ENCODE data around the gene KLHL14. TPM values are rescaled to one million over a fixed set of nuclear protein-coding genes. Genes with fewer than 3 reads are reported as not detected.
A peak's percentile ranks its signal among the peaks of the same experiment; 100 is the strongest.

KLHL14 gene
- total and polyA plus RNA-seq, 2 of the 13 experiments (the other 11 are each of a cell fraction or from before 2014, with no cell fraction given): 16.0 to 41.8 TPM

DNA sequence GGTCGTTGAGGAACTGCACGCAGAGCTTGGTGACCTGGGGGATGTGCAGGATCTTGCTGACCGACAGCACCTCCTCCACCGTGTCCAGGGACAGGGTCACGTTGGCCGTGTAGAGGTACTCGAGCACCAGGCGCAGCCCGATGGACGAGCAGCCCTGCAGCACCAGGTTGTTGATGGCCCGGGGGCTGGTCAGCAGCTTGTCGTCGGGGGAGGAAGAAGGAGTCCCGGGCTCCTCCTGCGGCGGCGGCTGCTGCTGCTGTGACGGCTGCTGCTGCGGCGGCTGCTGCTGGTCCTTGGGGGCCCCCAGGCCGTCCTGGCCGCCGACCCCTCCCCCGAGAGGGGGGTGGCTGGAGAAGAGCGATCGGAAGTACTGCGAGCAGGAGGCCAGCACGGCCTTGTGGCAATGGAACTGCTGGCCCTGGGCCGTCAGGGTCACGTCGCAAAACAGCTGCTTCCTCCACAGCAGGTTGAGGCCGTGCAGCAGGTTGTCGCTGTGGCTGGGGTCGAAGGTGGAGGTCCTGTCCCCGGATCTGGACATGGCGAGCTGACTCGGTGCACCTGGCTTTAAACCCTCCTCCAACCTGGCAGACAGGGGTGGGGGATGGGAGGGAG is 2.7 kb downstream of the KLHL14 start (continued):
- TF ChIP-seq, protein P1, sequence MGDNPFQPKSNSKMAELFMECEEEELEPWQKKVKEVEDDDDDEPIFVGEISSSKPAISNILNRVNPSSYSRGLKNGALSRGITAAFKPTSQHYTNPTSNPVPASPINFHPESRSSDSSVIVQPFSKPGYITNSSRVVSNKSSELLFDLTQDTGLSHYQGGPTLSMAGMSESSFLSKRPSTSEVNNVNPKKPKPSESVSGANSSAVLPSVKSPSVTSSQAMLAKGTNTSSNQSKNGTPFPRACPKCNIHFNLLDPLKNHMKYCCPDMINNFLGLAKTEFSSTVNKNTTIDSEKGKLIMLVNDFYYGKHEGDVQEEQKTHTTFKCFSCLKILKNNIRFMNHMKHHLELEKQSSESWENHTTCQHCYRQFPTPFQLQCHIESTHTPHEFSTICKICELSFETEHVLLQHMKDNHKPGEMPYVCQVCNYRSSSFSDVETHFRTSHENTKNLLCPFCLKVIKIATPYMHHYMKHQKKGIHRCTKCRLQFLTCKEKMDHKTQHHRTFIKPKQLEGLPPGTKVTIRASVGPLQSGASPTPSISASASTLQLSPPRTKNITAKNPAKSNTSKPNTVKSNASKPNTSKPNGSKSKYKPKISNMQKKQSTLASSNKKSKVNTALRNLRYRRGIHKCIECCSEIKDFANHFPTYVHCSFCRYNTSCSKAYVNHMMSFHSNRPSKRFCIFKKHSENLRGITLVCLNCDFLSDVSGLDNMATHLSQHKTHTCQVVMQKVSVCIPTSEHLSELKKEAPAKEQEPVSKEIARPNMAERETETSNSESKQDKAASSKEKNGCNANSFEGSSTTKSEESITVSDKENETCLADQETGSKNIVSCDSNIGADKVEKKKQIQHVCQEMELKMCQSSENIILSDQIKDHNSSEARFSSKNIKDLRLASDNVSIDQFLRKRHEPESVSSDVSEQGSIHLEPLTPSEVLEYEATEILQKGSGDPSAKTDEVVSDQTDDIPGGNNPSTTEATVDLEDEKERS (CRISPR knock-in tag; IDR thresholded peaks at IDR 0.05): no peak; the same call in 1 of the 2 replicates
- TF ChIP-seq, protein P2, sequence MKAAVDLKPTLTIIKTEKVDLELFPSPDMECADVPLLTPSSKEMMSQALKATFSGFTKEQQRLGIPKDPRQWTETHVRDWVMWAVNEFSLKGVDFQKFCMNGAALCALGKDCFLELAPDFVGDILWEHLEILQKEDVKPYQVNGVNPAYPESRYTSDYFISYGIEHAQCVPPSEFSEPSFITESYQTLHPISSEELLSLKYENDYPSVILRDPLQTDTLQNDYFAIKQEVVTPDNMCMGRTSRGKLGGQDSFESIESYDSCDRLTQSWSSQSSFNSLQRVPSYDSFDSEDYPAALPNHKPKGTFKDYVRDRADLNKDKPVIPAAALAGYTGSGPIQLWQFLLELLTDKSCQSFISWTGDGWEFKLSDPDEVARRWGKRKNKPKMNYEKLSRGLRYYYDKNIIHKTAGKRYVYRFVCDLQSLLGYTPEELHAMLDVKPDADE (CRISPR knock-in tag; IDR thresholded peaks at IDR 0.05): no peak
- TF ChIP-seq, protein P3, sequence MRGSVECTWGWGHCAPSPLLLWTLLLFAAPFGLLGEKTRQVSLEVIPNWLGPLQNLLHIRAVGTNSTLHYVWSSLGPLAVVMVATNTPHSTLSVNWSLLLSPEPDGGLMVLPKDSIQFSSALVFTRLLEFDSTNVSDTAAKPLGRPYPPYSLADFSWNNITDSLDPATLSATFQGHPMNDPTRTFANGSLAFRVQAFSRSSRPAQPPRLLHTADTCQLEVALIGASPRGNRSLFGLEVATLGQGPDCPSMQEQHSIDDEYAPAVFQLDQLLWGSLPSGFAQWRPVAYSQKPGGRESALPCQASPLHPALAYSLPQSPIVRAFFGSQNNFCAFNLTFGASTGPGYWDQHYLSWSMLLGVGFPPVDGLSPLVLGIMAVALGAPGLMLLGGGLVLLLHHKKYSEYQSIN (CRISPR knock-in tag; IDR thresholded peaks at IDR 0.05; ENCODE audit: borderline replicate concordance): no peak
- no peak for TF ChIP-seq PHF5A (CRISPR knock-in tag; IDR thresholded peaks at IDR 0.05; ENCODE audit: low read depth, unreplicated experiment)
- no peak for TF ChIP-seq NONO (IDR thresholded peaks at IDR 0.05)
- peak; percentile 68; the same call in 1 of the 2 replicates for TF ChIP-seq NONO (CRISPR knock-in tag; conservative IDR thresholded peaks at IDR 0.05)
- TF ChIP-seq ZNF660 (CRISPR knock-in tag; IDR thresholded peaks at IDR 0.05; ENCODE audit: borderline replicate concordance, low read depth): no peak
- TF ChIP-seq ZFY (CRISPR knock-in tag; IDR thresholded peaks at IDR 0.05): peak; percentile 67
- TF ChIP-seq, protein P4, sequence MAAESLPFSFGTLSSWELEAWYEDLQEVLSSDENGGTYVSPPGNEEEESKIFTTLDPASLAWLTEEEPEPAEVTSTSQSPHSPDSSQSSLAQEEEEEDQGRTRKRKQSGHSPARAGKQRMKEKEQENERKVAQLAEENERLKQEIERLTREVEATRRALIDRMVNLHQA (CRISPR knock-in tag; IDR thresholded peaks at IDR 0.05): no peak
- peak; percentile 39; the same call in 1 of the 2 replicates for TF ChIP-seq CBFB (CRISPR knock-in tag; IDR thresholded peaks at IDR 0.05)
- TF ChIP-seq, protein P5, sequence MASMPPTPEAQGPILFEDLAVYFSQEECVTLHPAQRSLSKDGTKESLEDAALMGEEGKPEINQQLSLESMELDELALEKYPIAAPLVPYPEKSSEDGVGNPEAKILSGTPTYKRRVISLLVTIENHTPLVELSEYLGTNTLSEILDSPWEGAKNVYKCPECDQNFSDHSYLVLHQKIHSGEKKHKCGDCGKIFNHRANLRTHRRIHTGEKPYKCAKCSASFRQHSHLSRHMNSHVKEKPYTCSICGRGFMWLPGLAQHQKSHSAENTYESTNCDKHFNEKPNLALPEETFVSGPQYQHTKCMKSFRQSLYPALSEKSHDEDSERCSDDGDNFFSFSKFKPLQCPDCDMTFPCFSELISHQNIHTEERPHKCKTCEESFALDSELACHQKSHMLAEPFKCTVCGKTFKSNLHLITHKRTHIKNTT (CRISPR knock-in tag; IDR thresholded peaks at IDR 0.05): no peak
- TF ChIP-seq, protein P6, sequence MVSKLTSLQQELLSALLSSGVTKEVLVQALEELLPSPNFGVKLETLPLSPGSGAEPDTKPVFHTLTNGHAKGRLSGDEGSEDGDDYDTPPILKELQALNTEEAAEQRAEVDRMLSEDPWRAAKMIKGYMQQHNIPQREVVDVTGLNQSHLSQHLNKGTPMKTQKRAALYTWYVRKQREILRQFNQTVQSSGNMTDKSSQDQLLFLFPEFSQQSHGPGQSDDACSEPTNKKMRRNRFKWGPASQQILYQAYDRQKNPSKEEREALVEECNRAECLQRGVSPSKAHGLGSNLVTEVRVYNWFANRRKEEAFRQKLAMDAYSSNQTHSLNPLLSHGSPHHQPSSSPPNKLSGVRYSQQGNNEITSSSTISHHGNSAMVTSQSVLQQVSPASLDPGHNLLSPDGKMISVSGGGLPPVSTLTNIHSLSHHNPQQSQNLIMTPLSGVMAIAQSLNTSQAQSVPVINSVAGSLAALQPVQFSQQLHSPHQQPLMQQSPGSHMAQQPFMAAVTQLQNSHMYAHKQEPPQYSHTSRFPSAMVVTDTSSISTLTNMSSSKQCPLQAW (CRISPR knock-in tag; IDR thresholded peaks at IDR 0.05): no peak
- TF ChIP-seq ZNF354B (CRISPR knock-in tag; IDR thresholded peaks at IDR 0.05): peak; percentile 57; the same call in 1 of the 2 replicates
- no peak for TF ChIP-seq SIN3B (IDR thresholded peaks at IDR 0.05; ENCODE audit: low read length)
- no peak for TF ChIP-seq ZNF557 (CRISPR knock-in tag; IDR thresholded peaks at IDR 0.05)
- TF ChIP-seq ARNT2 (CRISPR knock-in tag; IDR thresholded peaks at IDR 0.05; ENCODE audit: low read depth): no peak
- TF ChIP-seq, protein P7, sequence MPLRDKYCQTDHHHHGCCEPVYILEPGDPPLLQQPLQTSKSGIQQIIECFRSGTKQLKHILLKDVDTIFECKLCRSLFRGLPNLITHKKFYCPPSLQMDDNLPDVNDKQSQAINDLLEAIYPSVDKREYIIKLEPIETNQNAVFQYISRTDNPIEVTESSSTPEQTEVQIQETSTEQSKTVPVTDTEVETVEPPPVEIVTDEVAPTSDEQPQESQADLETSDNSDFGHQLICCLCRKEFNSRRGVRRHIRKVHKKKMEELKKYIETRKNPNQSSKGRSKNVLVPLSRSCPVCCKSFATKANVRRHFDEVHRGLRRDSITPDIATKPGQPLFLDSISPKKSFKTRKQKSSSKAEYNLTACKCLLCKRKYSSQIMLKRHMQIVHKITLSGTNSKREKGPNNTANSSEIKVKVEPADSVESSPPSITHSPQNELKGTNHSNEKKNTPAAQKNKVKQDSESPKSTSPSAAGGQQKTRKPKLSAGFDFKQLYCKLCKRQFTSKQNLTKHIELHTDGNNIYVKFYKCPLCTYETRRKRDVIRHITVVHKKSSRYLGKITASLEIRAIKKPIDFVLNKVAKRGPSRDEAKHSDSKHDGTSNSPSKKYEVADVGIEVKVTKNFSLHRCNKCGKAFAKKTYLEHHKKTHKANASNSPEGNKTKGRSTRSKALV (CRISPR knock-in tag; IDR thresholded peaks at IDR 0.05): no peak
- no peak for TF ChIP-seq KLF13 (CRISPR knock-in tag; IDR thresholded peaks at IDR 0.05)
- TF ChIP-seq TBX3 (IDR thresholded peaks at IDR 0.05; ENCODE audit: borderline replicate concordance): no peak

All from HepG2 (cell line).